Nephron progenitor cell (in vitro differentiated cells): ENCODE results near the gene G6PC2.
A peak's percentile ranks its signal among the peaks of the same experiment; 100 is the strongest.

Source experiments
- DNase-seq: peaks from one replicate; pipeline ENCODE4 v3.0.0; 2021
- H3K27ac Mint-ChIP-seq: 2 replicates; pipeline ENCODE4 v1.8.0; 2021; ENCODE audit warnings: mild to moderate bottlenecking, moderate library complexity, mixed read lengths
- H3K27me3 Mint-ChIP-seq: 2 replicates; pipeline ENCODE4 v1.8.0; 2021; ENCODE audit warnings: mild to moderate bottlenecking, low read depth, mixed read lengths; ENCODE audit not compliant: poor library complexity
- H3K36me3 Mint-ChIP-seq: 2 replicates; pipeline ENCODE4 v1.8.0; 2021; ENCODE audit warnings: low read depth, mixed read lengths
- H3K4me1 Mint-ChIP-seq: 2 replicates; pipeline ENCODE4 v1.8.0; 2021; ENCODE audit warnings: mixed read lengths
- H3K4me3 Mint-ChIP-seq: 2 replicates; pipeline ENCODE4 v1.8.0; 2021; ENCODE audit warnings: mild to moderate bottlenecking, moderate library complexity, mixed read lengths
- H3K9me3 Mint-ChIP-seq: 2 replicates; pipeline ENCODE4 v1.8.0; 2021; ENCODE audit warnings: mild to moderate bottlenecking, moderate library complexity, mixed read lengths
- CTCF ChIP-seq: fragments of 200-600 bp; sonication (generic); IDR thresholded peaks from 2 replicates; pipeline ENCODE4 v1.5.0; 2021; ENCODE audit warnings: antibody characterized with exemption

Gene G6PC2

GRCh38 chr2:168912901-168913369 is 11.8 kb downstream of the G6PC2 start:
- H3K4me1 Mint-ChIP-seq: peaks cover 9% of the 10 kb centered on the region
- peaks cover 12% of the 10 kb centered on the region for H3K9me3 Mint-ChIP-seq
- H3K27ac Mint-ChIP-seq: peak overlapping the region; percentile 22
- H3K4me3 Mint-ChIP-seq: peak overlapping the region; percentile 32
- no peak for TF ChIP-seq CTCF
- peaks cover 29% of the 10 kb centered on the region for H3K27me3 Mint-ChIP-seq
- DNase-seq: peak; percentile 26
- no peaks in the 10 kb centered on the region for H3K36me3 Mint-ChIP-seq

- H3K9me3 Mint-ChIP-seq: peaks cover 12% of the 10 kb centered on the region
- H3K36me3 Mint-ChIP-seq: no peaks in the 10 kb centered on the region
- TF ChIP-seq CTCF: no peak
- peaks cover 26% of the 10 kb centered on the region for H3K27me3 Mint-ChIP-seq
- H3K4me3 Mint-ChIP-seq: no peak overlapping the region
- H3K4me1 Mint-ChIP-seq: peaks cover 9% of the 10 kb centered on the region
- no peak for DNase-seq
- no peak overlapping the region for H3K27ac Mint-ChIP-seq
These were observed 12.4 kb downstream of the G6PC2 start for GRCh38 chr2:168913495-168913894.

GRCh38 chr2:168915441-168916330 is 14.6 kb downstream of the G6PC2 start:
- Mint-ChIP-seq H3K4me3 (no peak overlapping the region), H3K9me3 (peaks cover 12% of the 10 kb centered on the region), H3K4me1 (no peaks in the 10 kb centered on the region), H3K36me3 (no peaks in the 10 kb centered on the region), H3K27me3 (peaks cover 27% of the 10 kb centered on the region), H3K27ac (no peak overlapping the region)
- DNase-seq: no peak
- no peak for TF ChIP-seq CTCF

- peaks cover 27% of the 10 kb centered on the region for H3K27me3 Mint-ChIP-seq
- no peak for TF ChIP-seq CTCF
- H3K9me3 Mint-ChIP-seq: peaks cover 12% of the 10 kb centered on the region
- no peaks in the 10 kb centered on the region for H3K4me1 Mint-ChIP-seq
- no peaks in the 10 kb centered on the region for H3K36me3 Mint-ChIP-seq
- H3K27ac Mint-ChIP-seq: no peak overlapping the region
- DNase-seq: no peak
- H3K4me3 Mint-ChIP-seq: no peak overlapping the region
These were observed 15.2 kb downstream of the G6PC2 start for GRCh38 chr2:168916331-168916675.

- Mint-ChIP-seq H3K36me3 (no peaks in the 10 kb centered on the region), H3K9me3 (peaks cover 5% of the 10 kb centered on the region), H3K4me3 (no peak overlapping the region), H3K27me3 (peaks cover 3% of the 10 kb centered on the region), H3K27ac (no peak overlapping the region), H3K4me1 (no peaks in the 10 kb centered on the region)
- TF ChIP-seq CTCF: peak; percentile 63
- no peak for DNase-seq
These were observed 19.5 kb downstream of the G6PC2 start for GRCh38 chr2:168920504-168921157.
